Keratinocyte (primary cell): ENCODE measurements around the gene AGL. TPM values are rescaled to one million over a fixed set of nuclear protein-coding genes. Genes with fewer than 3 reads are reported as not detected.

Source experiments
- DNase-seq: peaks from one replicate; pipeline ENCODE4 v3.0.0-alpha.2; 2011; ENCODE audit warnings: low read depth, missing footprints, low spot score
- FAIRE-seq: peaks from 2 replicates; lab custom pipeline; 2011; peaks lifted over from hg19 to GRCh38; lab: Jason Lieb, UNC
- H2AFZ ChIP-seq: 2 replicates; pipeline ENCODE4 v1.6.0; 2012; ENCODE audit warnings: low read length, control low read depth, inconsistent platforms; ENCODE audit not compliant: control insufficient read depth
- H3K27ac ChIP-seq: 2 replicates; pipeline ENCODE4 v1.5.1; 2011; ENCODE audit warnings: low read length; ENCODE audit not compliant: control insufficient read depth, insufficient read depth
- H3K27me3 ChIP-seq: 3 replicates; pipeline ENCODE4 v1.6.0; 2011; ENCODE audit warnings: low read length; ENCODE audit not compliant: control insufficient read depth, insufficient read depth; ENCODE audit errors: extremely low read depth
- H3K36me3 ChIP-seq, 2 experiments: 2 replicates in 1 of 2; 3 replicates in 1 of 2; pipeline ENCODE4 v1.5.1; 2011; ENCODE audit warnings: low read length in 2 of 2, mild to moderate bottlenecking in 1 of 2; ENCODE audit not compliant: control insufficient read depth in 2 of 2, insufficient read depth in 2 of 2; ENCODE audit errors: extremely low read depth in 1 of 2
- H3K4me1 ChIP-seq: 3 replicates; pipeline ENCODE4 v1.5.1; 2011; ENCODE audit warnings: low read length; ENCODE audit not compliant: control insufficient read depth, insufficient read depth; ENCODE audit errors: extremely low read depth
- H3K4me2 ChIP-seq: 3 replicates; pipeline ENCODE4 v1.6.0; 2011; ENCODE audit warnings: low read depth, low read length; ENCODE audit not compliant: control insufficient read depth, insufficient read depth; ENCODE audit errors: extremely low read depth
- H3K4me3 ChIP-seq, 3 experiments: fragments of 200-600 bp in 1 of 3; sonication (generic) in 1 of 3; 2 replicates in 2 of 3; 3 replicates in 1 of 3; pipeline ENCODE4 v1.5.1; 2011 to 2016; ENCODE audit warnings: low read length in 3 of 3, mild to moderate bottlenecking in 3 of 3, control low read depth in 2 of 3, inconsistent platforms in 1 of 3, low read depth in 1 of 3, mixed read lengths in 1 of 3, mixed run types in 1 of 3, moderate library complexity in 1 of 3; ENCODE audit not compliant: control insufficient read depth in 2 of 3, insufficient read depth in 2 of 3; ENCODE audit errors: extremely low read depth in 1 of 3
- H3K79me2 ChIP-seq: 2 replicates; pipeline ENCODE4 v1.6.0; 2012; ENCODE audit warnings: low read length; ENCODE audit not compliant: control insufficient read depth, insufficient read depth
- H3K9ac ChIP-seq: 3 replicates; pipeline ENCODE4 v1.6.0; 2011; ENCODE audit warnings: low read length; ENCODE audit not compliant: control insufficient read depth, insufficient read depth; ENCODE audit errors: extremely low read depth
- H3K9me1 ChIP-seq: 3 replicates; pipeline ENCODE4 v1.6.0; 2011; ENCODE audit warnings: low read length; ENCODE audit not compliant: control insufficient read depth, insufficient read depth; ENCODE audit errors: extremely low read depth
- H3K9me3 ChIP-seq: 2 replicates; pipeline ENCODE4 v1.5.1; 2012; ENCODE audit warnings: low read depth, low read length; ENCODE audit not compliant: control insufficient read depth
- H4K20me1 ChIP-seq: 3 replicates; pipeline ENCODE4 v1.6.0; 2011; ENCODE audit warnings: low read length; ENCODE audit not compliant: control insufficient read depth, insufficient read depth; ENCODE audit errors: extremely low read depth
- CTCF ChIP-seq, 3 experiments: IDR thresholded peaks in 1 of 3; conservative IDR thresholded peaks in 1 of 3; optimal IDR thresholded peaks in 1 of 3; 2 replicates in 2 of 3; 3 replicates in 1 of 3; pipeline versions ENCODE3 to v1.5.1; 2011; ENCODE audit warnings: low read length in 3 of 3, mild to moderate bottlenecking in 3 of 3, moderate library complexity in 2 of 3, control low read depth in 1 of 3, inconsistent platforms in 1 of 3; ENCODE audit not compliant: insufficient read depth in 2 of 3; ENCODE audit errors: extremely low read depth in 1 of 3
- EZH2 ChIP-seq: IDR thresholded peaks from one replicate; pipeline ENCODE4 v1.6.1; 2012; ENCODE audit warnings: inconsistent platforms, mild to moderate bottlenecking, low read length, moderate library complexity
- dilution Hi-C: fragments of 300-500 bp; cut with MboI; formaldehyde crosslinking; loops from one replicate; pipeline ENCODE4 v1.7.0; 2020; ENCODE audit warnings: low sequenced_read_pairs; ENCODE audit not compliant: extremely low pct_ligation_motif_present
- polyA plus RNA-seq, 5 experiments: library from polyadenylated mRNA; depleted of rRNA in 3 of 5; stranded (reverse) in 3 of 5; stranded (forward) in 1 of 5; unstranded in 1 of 5; fragments of >200 nt; gene quantifications; 1 replicate in 1 of 5; 2 replicates in 3 of 5; 3 replicates in 1 of 5; pipeline versions ENCODE4 v1.2.1 to v1.2.3, GENCODE V29; 2011 to 2012; ENCODE audit warnings: missing spikeins in 2 of 5, low read depth in 1 of 5, low replicate concordance in 1 of 5

AGL gene
- polyA plus RNA-seq, 1 donor (not counting 4 experiments of a cell fraction or from before 2014, with no cell fraction given), result 8.2 TPM

DNA sequence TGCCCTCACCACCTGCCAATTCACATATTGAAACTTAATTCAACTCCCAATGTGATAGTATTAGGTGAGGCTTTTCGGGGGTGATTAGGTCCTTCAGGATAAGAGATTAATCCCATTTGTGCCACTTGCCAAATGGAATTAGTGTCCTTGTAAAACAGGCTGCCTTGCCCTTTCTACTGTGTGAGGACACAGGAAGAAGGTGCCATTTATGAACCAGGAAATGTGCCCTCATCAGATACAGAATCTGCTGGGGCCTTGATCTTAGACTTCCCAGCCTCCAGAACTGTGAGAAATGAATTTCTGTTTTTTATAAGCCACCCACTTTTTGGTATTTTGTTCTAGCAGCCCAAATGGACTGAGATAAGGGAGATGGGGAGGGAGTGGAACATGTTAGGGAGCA lies 39.1 kb upstream of the AGL start:
- Histone ChIP-seq H3K4me1 (peaks cover 11% of the 10 kb centered on the region), H3K4me2 (no peak overlapping the region), H2AFZ (no peak overlapping the region), H3K9me1 (no peaks in the 10 kb centered on the region), H3K27ac (no peak overlapping the region), H4K20me1 (no peaks in the 10 kb centered on the region), H3K27me3 (peaks cover 9% of the 10 kb centered on the region), H3K9me3 (no peaks in the 10 kb centered on the region), H3K4me3 (no peak overlapping the region), H3K79me2 (no peaks in the 10 kb centered on the region), H3K36me3 (no peaks in the 10 kb centered on the region), H3K9ac (no peak overlapping the region)
- no peak for FAIRE-seq
- dilution Hi-C loops, result no loop called here
- TF ChIP-seq EZH2 (no peak), CTCF (optimal IDR thresholded peaks at IDR 0.05 in 1 of 3, IDR thresholded peaks at IDR 0.05 in 1 of 3, conservative IDR thresholded peaks at IDR 0.05 in 1 of 3; ENCODE audit: extremely low read depth in 1 of 3, insufficient read depth in 2 of 3, low read length in 3 of 3) (no peak)
- no peak for DNase-seq

DNA sequence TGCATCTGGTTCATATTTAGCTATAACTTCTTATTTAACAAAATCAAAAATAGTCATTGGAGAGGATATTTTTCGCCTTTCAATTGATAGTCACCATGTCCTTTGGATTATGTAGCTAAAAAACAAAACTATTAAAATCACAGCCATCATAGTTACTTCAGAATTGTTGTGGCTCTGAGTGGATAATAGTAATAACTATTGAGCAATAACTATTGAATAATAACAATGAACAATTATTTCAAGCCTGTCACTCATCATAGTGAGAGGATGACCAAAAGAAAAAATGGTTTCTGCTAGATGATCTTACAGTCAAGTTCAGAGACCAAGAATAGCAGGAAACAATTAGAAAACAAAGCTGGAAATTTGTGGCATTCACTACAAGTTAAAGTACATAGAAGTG lies 38.4 kb upstream of the AGL start:
- TF ChIP-seq EZH2 (no peak), CTCF (optimal IDR thresholded peaks at IDR 0.05 in 1 of 3, IDR thresholded peaks at IDR 0.05 in 1 of 3, conservative IDR thresholded peaks at IDR 0.05 in 1 of 3; ENCODE audit: extremely low read depth in 1 of 3, insufficient read depth in 2 of 3, low read length in 3 of 3) (no peak)
- H3K79me2 ChIP-seq, result no peaks in the 10 kb centered on the region
- no peak for FAIRE-seq

More for the DNA sequence above, 38.4 kb upstream of the AGL start:
- H3K4me3 ChIP-seq, result no peak overlapping the region
- H3K9ac ChIP-seq, result no peak overlapping the region
- no peaks in the 10 kb centered on the region for H3K9me1 ChIP-seq
- no peak overlapping the region for H3K4me2 ChIP-seq
- no peaks in the 10 kb centered on the region for H3K9me3 ChIP-seq
- H4K20me1 ChIP-seq, result no peaks in the 10 kb centered on the region
- dilution Hi-C loops, result no loop called here
- H3K4me1 ChIP-seq, result peaks cover 11% of the 10 kb centered on the region
- H2AFZ ChIP-seq, result no peak overlapping the region
- no peak overlapping the region for H3K27ac ChIP-seq
- peaks cover 7% of the 10 kb centered on the region for H3K27me3 ChIP-seq
- no peak for DNase-seq
- no peaks in the 10 kb centered on the region for H3K36me3 ChIP-seq
